ENCODE measurements around the gene CNTN6.

- TF ChIP-seq CTCF (optimal IDR thresholded peaks at IDR 0.05 in 1 of 3, IDR thresholded peaks at IDR 0.05 in 1 of 3, conservative IDR thresholded peaks at IDR 0.05 in 1 of 3; ENCODE audit: extremely low read depth in 1 of 3, insufficient read depth in 2 of 3, low read length in 3 of 3), result no peak
- no peak for TF ChIP-seq EZH2 (IDR thresholded peaks at IDR 0.05; ENCODE audit: low read length)
These were observed 170.3 kb downstream of the CNTN6 start for GRCh38 chr3:1263121-1263520.

All from keratinocyte (primary cell).